Brain microvascular endothelial cell (primary cell): ENCODE data around the gene GCN1.
A peak's percentile ranks its signal among the peaks of the same experiment; 100 is the strongest.

Source experiments
- DNase-seq: peaks from one replicate; pipeline ENCODE4 v3.0.0-alpha.2; 2020
- H3K27ac ChIP-seq: fragments of 250-450 bp; sonication (Bioruptor Pico); 2 replicates; pipeline ENCODE4 v1.5.1; 2020; ENCODE audit warnings: mild to moderate bottlenecking, moderate library complexity
- H3K27me3 ChIP-seq: fragments of 250-450 bp; sonication (Bioruptor Pico); replicated peaks from 2 replicates; pipeline ENCODE4 v1.5.1; 2020; ENCODE audit warnings: mild to moderate bottlenecking
- H3K36me3 ChIP-seq: fragments of 250-450 bp; sonication (Bioruptor Pico); replicated peaks from 2 replicates; pipeline ENCODE4 v1.5.1; 2020; ENCODE audit warnings: mild to moderate bottlenecking
- H3K4me3 ChIP-seq: 2 replicates; pipeline ENCODE4 v1.5.1; 2011; ENCODE audit warnings: low read depth, mild to moderate bottlenecking, control low read depth, low read length, moderate library complexity
- in situ Hi-C: cut with HindIII; loops from 2 replicates; pipeline ENCODE4 v1.10.0; 2017; ENCODE audit warnings: low sequenced_read_pairs, low pct_ligation_motif_present
- TF ChIP-seq, protein P1 (sequence below): IDR thresholded peaks from 2 replicates; pipeline ENCODE4 v1.5.1; 2011; ENCODE audit warnings: low read depth, mild to moderate bottlenecking, moderate library complexity, low read length, control low read depth, inconsistent platforms; ENCODE audit errors: missing control alignments

The GCN1 gene

DNA sequence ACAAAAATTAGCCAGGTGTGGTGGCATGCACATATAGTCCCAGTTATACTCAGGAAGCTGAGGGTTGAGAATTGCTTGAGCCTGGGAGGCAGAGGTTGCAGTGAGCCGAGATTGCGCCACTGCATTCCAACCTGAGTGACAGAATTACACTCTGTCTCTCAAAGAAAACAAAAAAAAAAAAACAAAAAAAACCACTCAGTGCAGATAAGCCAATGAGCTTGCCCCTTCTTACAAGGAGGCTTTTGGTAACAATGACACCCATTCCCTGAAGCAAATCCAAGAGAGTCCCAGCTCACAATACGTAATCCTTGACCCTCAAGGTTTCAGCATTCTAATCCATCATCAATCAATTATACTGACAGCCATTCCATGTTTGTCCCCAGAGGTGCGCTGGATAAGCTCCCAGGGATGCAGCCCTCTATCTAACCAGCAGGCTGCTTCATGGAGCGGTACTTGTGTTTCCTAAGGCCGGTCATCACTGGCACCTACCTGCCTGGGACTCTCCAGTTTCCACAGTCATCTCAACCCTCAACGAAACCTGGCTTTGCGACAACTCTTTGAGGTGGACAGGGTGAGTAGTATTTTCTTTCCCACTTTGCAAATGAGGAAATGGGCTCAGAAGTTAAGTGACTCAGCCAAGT lies 12.4 kb downstream of the GCN1 start:
- no peaks in the 10 kb centered on the region for H3K27me3 ChIP-seq
- DNase-seq: peak; percentile 35
- TF ChIP-seq, protein P1, sequence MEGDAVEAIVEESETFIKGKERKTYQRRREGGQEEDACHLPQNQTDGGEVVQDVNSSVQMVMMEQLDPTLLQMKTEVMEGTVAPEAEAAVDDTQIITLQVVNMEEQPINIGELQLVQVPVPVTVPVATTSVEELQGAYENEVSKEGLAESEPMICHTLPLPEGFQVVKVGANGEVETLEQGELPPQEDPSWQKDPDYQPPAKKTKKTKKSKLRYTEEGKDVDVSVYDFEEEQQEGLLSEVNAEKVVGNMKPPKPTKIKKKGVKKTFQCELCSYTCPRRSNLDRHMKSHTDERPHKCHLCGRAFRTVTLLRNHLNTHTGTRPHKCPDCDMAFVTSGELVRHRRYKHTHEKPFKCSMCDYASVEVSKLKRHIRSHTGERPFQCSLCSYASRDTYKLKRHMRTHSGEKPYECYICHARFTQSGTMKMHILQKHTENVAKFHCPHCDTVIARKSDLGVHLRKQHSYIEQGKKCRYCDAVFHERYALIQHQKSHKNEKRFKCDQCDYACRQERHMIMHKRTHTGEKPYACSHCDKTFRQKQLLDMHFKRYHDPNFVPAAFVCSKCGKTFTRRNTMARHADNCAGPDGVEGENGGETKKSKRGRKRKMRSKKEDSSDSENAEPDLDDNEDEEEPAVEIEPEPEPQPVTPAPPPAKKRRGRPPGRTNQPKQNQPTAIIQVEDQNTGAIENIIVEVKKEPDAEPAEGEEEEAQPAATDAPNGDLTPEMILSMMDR: peak; percentile 48
- no peak overlapping the region for H3K4me3 ChIP-seq
- in situ Hi-C loops: no loop called here
- peaks cover 73% of the 10 kb centered on the region for H3K36me3 ChIP-seq
- H3K27ac ChIP-seq: no peak overlapping the region

DNA sequence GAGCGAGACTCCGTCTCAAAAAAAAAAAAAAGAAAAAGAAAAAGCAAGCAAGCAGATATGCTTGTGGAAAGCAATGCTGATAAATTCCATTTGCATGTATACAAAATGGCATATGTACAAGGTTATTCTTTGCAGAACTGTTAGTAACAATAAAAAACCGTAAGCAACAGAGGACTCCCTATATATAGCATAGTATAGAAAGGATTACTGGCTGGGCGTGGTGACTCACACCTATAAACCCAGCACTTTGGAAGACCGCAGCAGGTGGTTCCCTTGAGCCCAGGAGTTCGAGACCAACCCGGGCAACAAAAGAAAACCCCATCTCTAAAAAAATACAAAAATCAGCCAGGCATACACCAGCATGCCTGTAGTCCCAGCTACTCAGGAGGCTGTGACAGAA lies 13.5 kb downstream of the GCN1 start:
- no peak overlapping the region for H3K27ac ChIP-seq
- TF ChIP-seq, protein P1: no peak
- no peak for DNase-seq
- H3K27me3 ChIP-seq: no peaks in the 10 kb centered on the region
- H3K36me3 ChIP-seq: peaks cover 74% of the 10 kb centered on the region
- in situ Hi-C loops: no loop called here
- H3K4me3 ChIP-seq: no peak overlapping the region

DNA sequence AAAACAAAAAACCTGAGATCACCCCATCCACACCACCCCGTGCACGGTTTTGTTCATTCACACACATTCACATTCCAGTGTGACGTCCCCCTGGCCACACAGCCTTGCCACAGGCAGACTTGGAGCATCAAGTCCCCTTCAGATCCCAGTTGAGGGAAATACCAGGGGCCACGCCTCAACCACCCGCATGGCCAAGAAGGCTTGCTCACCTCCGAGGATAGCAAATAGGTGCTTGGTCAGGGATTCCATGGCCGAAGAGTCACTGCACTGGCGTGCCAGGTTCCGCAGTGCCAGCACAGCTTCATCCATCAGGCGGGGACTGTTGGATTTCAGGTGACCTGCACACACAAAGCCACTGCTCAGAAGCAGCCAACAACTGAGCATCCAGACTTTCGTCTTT lies 19.0 kb downstream of the GCN1 start:
- no peaks in the 10 kb centered on the region for H3K27me3 ChIP-seq
- TF ChIP-seq, protein P1: no peak
- DNase-seq: no peak
- no peak overlapping the region for H3K27ac ChIP-seq
- no peak overlapping the region for H3K4me3 ChIP-seq
- H3K36me3 ChIP-seq: peaks cover 87% of the 10 kb centered on the region
- in situ Hi-C loops: no loop called here

DNA sequence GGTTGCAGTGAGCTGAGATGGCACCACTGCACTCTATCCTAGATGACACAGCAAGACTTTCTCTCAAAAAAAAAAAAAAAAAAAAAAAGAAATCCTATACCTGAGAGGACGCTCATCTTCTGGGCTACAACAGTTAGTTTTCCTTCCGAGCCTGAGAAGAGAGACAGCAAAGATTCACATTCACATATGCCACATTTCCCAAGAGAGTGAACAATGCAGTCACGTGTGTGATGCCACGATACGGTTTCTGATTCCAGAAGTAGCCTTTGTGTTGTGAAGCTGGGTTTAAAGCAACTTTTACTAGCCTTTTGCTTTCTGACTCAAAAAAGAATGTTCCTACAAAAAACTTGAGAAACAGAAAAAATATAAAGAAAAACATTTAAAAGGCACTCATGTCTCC lies 19.5 kb downstream of the GCN1 start:
- in situ Hi-C loops: no loop called here
- TF ChIP-seq, protein P1: no peak
- Histone ChIP-seq H3K4me3 (no peak overlapping the region), H3K27me3 (no peaks in the 10 kb centered on the region), H3K36me3 (peaks cover 90% of the 10 kb centered on the region), H3K27ac (no peak overlapping the region)
- DNase-seq: no peak

DNA sequence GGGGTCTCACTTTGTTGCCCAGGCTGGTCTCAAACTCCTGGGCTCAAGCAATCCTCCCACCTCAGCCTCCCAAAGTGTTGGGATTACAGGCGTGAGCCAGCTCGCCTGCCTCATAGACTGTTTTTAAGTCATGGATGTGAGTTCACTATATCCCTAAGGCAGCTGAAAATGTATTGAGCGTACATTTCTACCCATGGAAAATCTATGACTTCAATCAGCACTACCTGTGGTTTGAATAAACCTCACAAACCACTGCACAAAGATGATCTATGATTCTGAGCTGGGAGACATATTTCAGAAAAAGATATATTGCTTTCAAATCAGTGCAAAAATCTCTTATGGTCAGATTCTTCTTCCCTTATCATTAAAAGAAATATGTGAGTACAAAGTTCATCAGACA lies 22.5 kb downstream of the GCN1 start:
- TF ChIP-seq, protein P1: no peak
- no peak overlapping the region for H3K4me3 ChIP-seq
- in situ Hi-C loops: loop anchor here (5.0 kb wide), 1 partner anchor 35 kb away; no protein-coding TSS in a partner anchor
- no peak for DNase-seq
- no peak overlapping the region for H3K27ac ChIP-seq
- H3K36me3 ChIP-seq: peaks cover 88% of the 10 kb centered on the region
- H3K27me3 ChIP-seq: no peaks in the 10 kb centered on the region

DNA sequence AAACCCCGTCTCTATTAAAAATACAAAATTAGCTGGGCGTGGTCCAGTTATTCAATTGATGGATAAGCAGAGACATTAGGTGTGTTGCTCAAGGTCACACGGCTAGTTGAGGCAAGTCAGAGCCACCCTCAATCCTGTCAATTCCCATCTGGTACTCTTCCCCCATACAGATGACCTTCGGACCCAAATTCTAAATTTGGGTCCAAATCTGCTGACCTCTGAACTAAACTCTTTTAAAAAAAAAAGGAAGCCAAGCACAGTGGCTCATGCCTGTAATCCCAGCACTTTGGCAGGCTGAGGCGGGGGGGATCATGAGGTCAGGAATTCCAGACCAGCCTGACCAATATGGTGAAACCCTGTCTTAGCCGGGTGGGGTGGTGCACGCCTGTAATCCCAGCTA lies 23.9 kb downstream of the GCN1 start:
- no peak for DNase-seq
- peaks cover 85% of the 10 kb centered on the region for H3K36me3 ChIP-seq
- TF ChIP-seq, protein P1: no peak
- in situ Hi-C loops: loop anchor here (5.0 kb wide), 1 partner anchor 33 kb away; no protein-coding TSS in a partner anchor
- no peak overlapping the region for H3K27ac ChIP-seq
- H3K27me3 ChIP-seq: no peaks in the 10 kb centered on the region
- no peak overlapping the region for H3K4me3 ChIP-seq
